Measurements from ENCODE around the gene KEAP1.

GRCh38 chr19:10473192-10473591, 30.0 kb downstream of the KEAP1 start:
- TF ChIP-seq CTCF (IDR thresholded peaks at IDR 0.05) (no peak), POLR2A (IDR thresholded peaks at IDR 0.05) (no peak)

Measured in Peyer's patch (tissue), 4 donors.